Measurements from ENCODE around the gene CCDC201.

CCDC201 gene

GRCh38 chr7:45893996-45894664, 21.2 kb upstream of the CCDC201 start:
- Histone ChIP-seq H3K4me1 (ENCODE audit: control insufficient read depth, low read length) (no peaks in the 10 kb centered on the region), H3K4me2 (ENCODE audit: low read length) (no peak overlapping the region), H3K9me3 (ENCODE audit: control insufficient read depth, insufficient read depth, low read length) (no peaks in the 10 kb centered on the region), H3K27me3 (ENCODE audit: control insufficient read depth, low read length) (peaks cover 35% of the 10 kb centered on the region), H3K27ac (ENCODE audit: low read depth, low read length) (no peak overlapping the region), H3K4me3 (ENCODE audit: low read length) (no peak overlapping the region), H3K79me2 (ENCODE audit: control insufficient read depth, low read length) (no peaks in the 10 kb centered on the region), H3F3A (ENCODE audit: control insufficient read depth, insufficient read depth) (no peaks in the 10 kb centered on the region), H3K36me3 (ENCODE audit: control insufficient read depth, low read length) (no peaks in the 10 kb centered on the region), H3K9me2 (replicated peaks; ENCODE audit: control insufficient read depth, low read length) (no peaks in the 10 kb centered on the region), H4K20me1 (ENCODE audit: control insufficient read depth, insufficient read depth, low read depth, low read length) (no peaks in the 10 kb centered on the region)
- TF ChIP-seq, protein P1, sequence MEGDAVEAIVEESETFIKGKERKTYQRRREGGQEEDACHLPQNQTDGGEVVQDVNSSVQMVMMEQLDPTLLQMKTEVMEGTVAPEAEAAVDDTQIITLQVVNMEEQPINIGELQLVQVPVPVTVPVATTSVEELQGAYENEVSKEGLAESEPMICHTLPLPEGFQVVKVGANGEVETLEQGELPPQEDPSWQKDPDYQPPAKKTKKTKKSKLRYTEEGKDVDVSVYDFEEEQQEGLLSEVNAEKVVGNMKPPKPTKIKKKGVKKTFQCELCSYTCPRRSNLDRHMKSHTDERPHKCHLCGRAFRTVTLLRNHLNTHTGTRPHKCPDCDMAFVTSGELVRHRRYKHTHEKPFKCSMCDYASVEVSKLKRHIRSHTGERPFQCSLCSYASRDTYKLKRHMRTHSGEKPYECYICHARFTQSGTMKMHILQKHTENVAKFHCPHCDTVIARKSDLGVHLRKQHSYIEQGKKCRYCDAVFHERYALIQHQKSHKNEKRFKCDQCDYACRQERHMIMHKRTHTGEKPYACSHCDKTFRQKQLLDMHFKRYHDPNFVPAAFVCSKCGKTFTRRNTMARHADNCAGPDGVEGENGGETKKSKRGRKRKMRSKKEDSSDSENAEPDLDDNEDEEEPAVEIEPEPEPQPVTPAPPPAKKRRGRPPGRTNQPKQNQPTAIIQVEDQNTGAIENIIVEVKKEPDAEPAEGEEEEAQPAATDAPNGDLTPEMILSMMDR (IDR thresholded peaks at IDR 0.05; ENCODE audit: low read depth, low read length, poor library complexity, severe bottlenecking), result no peak
- TF ChIP-seq EZH2phosphoT487 (IDR thresholded peaks at IDR 0.05; ENCODE audit: borderline replicate concordance, low read length), result no peak

GRCh38 chr7:45893374-45893995, 20.6 kb upstream of the CCDC201 start:
- Histone ChIP-seq H4K20me1 (ENCODE audit: control insufficient read depth, insufficient read depth, low read depth, low read length) (no peaks in the 10 kb centered on the region), H3K4me1 (ENCODE audit: control insufficient read depth, low read length) (no peaks in the 10 kb centered on the region), H3K27me3 (ENCODE audit: control insufficient read depth, low read length) (peaks cover 35% of the 10 kb centered on the region), H3K4me3 (ENCODE audit: low read length) (no peak overlapping the region), H3F3A (ENCODE audit: control insufficient read depth, insufficient read depth) (no peaks in the 10 kb centered on the region), H3K27ac (ENCODE audit: low read depth, low read length) (no peak overlapping the region), H3K9me3 (ENCODE audit: control insufficient read depth, insufficient read depth, low read length) (no peaks in the 10 kb centered on the region), H3K9me2 (replicated peaks; ENCODE audit: control insufficient read depth, low read length) (no peaks in the 10 kb centered on the region), H3K4me2 (ENCODE audit: low read length) (no peak overlapping the region), H3K36me3 (ENCODE audit: control insufficient read depth, low read length) (no peaks in the 10 kb centered on the region), H3K79me2 (ENCODE audit: control insufficient read depth, low read length) (no peaks in the 10 kb centered on the region)
- TF ChIP-seq EZH2phosphoT487 (IDR thresholded peaks at IDR 0.05; ENCODE audit: borderline replicate concordance, low read length), result no peak
- TF ChIP-seq, protein P1 (IDR thresholded peaks at IDR 0.05; ENCODE audit: low read depth, low read length, poor library complexity, severe bottlenecking), result no peak

- H3K27ac ChIP-seq (ENCODE audit: low read depth, low read length), result no peak overlapping the region
- H3K36me3 ChIP-seq (ENCODE audit: control insufficient read depth, low read length), result no peaks in the 10 kb centered on the region
- no peaks in the 10 kb centered on the region for H4K20me1 ChIP-seq (ENCODE audit: control insufficient read depth, insufficient read depth, low read depth, low read length)
- no peaks in the 10 kb centered on the region for H3F3A ChIP-seq (ENCODE audit: control insufficient read depth, insufficient read depth)
- H3K27me3 ChIP-seq (ENCODE audit: control insufficient read depth, low read length), result peaks cover 32% of the 10 kb centered on the region
- TF ChIP-seq, protein P1 (IDR thresholded peaks at IDR 0.05; ENCODE audit: low read depth, low read length, poor library complexity, severe bottlenecking), result no peak
- TF ChIP-seq EZH2phosphoT487 (IDR thresholded peaks at IDR 0.05; ENCODE audit: borderline replicate concordance, low read length), result no peak
- no peaks in the 10 kb centered on the region for H3K9me2 ChIP-seq (replicated peaks; ENCODE audit: control insufficient read depth, low read length)
- no peaks in the 10 kb centered on the region for H3K9me3 ChIP-seq (ENCODE audit: control insufficient read depth, insufficient read depth, low read length)
- no peaks in the 10 kb centered on the region for H3K4me1 ChIP-seq (ENCODE audit: control insufficient read depth, low read length)
- no peak overlapping the region for H3K4me2 ChIP-seq (ENCODE audit: low read length)
- no peak overlapping the region for H3K4me3 ChIP-seq (ENCODE audit: low read length)
- no peaks in the 10 kb centered on the region for H3K79me2 ChIP-seq (ENCODE audit: control insufficient read depth, low read length)
Observed at GRCh38 chr7:45892407-45893035, 19.6 kb upstream of the CCDC201 start.

All from DOHH2 (cell line).